Activated T-helper 1 cell treated with Interleukin-2 at 50 U/mL for 16 hours (primary cell): ENCODE results near the gene ADAMTSL3.

Experiments
- DNase-seq: peaks from one replicate; pipeline ENCODE4 v3.0.0-alpha.2; 2020; ENCODE audit warnings: low read depth

The ADAMTSL3 gene

DNA sequence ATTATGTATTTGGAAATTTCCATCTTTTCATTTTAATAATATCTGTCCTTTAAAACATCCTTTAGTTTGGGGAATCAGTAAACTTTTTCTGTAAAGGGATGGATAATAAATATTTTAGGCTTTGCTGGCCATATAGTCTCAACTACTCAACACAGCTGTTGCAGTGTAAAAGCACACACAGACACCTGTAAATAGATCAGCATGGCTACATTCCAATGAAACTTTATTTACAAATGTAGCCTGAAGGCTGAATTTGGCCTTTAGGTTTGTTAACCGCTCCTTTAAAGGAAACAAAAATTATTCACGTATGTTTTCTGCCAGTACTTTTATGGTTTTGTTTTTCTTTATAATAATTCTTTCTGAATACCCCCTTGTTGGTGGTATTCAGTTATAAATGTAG is 184.8 kb downstream of the ADAMTSL3 start:
- DNase-seq: no peak

DNA sequence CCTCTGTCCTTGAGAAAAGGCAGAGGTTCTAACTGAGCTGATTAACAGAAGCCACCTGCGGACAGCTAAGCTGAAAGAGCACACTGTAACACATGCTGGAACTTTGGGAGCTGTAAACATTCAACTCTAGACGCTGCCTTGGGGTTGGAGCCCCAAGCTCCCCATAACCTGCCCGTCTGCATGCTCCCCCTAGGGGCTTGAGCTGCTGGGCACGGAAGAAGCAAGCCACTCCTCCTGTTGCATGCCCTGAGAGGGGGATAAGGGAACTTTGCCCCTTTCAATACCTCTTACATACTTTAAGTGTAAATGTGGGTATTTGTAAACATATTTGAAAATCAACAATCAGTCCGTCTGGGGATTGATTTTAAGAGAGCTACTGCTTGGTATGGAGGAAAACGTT is 188.4 kb downstream of the ADAMTSL3 start:
- DNase-seq: no peak

DNA sequence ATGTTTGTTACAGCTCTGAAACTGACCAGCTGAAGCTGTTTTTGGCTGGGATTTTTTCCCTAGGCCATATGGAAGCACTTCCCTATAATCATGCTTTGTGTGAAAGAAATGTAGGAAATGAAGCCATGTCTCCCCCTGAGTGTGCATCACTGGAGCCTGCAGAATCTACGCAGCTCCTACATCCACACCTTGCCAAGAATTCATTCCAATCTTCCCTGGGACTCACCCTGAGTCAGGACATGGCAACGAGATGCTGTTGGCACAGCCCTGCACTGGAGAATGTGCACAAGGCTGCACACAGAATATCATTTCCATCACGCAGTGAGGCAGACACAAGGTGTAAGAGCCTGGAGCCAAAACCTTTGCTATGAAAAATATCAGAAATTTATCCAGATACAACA is 189.5 kb downstream of the ADAMTSL3 start:
- DNase-seq: no peak

DNA sequence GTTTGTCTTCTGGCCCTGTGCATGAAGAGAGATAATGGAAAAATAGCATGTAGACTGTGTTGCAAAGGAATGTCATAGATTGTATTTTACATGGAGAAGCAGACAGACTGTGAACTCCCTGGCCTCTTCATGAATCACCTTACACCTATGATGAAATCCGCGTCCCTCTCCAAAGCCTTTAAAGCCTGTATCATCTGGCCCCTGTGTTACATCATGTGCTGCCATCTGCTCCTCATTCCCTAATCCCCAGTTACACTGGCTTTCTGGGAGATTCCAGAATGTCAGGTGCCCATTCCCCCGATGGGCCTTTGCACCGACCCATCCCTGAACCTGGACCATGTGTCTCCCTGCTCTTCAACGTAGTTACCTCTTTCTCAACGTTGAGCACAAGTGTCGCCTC is 190.8 kb downstream of the ADAMTSL3 start:
- no peak for DNase-seq

DNA sequence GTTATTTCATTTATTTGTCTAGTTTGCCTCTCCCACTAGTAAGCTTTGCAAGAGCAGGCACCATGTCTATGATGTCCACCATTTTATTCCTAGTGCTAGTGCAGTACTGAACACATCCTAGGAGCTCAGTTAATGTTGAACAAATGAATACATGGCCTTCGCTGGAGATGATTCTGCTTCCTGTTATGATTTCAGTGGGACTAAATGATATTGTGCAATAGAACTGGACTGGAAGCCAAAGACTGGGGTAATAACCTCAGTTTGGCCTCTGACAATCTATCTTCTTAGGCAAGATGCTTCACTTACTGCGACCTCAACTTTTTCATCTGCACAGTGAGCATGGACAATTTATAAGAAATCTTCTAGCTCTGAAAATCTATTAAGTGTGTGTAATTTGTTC is 191.3 kb downstream of the ADAMTSL3 start:
- DNase-seq: no peak

DNA sequence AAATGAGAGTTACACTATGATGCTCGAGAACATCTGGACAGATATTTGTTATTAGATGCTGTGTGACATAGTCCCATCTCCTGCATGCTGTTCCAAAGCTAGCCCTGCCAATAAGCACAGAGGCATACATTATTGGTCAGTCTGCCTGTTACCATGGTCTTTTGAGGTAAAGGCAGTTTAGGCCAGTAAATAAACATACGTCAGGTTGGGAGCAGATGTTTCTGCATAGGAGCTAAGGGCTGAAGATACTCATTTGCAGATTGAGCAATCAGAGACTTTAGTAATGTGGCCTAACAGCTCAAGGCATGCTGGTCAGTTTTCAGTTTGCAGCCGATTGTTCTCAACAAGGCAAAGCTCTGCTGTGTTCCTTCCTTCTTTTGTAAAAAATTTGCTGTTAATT is 192.9 kb downstream of the ADAMTSL3 start:
- no peak for DNase-seq

DNA sequence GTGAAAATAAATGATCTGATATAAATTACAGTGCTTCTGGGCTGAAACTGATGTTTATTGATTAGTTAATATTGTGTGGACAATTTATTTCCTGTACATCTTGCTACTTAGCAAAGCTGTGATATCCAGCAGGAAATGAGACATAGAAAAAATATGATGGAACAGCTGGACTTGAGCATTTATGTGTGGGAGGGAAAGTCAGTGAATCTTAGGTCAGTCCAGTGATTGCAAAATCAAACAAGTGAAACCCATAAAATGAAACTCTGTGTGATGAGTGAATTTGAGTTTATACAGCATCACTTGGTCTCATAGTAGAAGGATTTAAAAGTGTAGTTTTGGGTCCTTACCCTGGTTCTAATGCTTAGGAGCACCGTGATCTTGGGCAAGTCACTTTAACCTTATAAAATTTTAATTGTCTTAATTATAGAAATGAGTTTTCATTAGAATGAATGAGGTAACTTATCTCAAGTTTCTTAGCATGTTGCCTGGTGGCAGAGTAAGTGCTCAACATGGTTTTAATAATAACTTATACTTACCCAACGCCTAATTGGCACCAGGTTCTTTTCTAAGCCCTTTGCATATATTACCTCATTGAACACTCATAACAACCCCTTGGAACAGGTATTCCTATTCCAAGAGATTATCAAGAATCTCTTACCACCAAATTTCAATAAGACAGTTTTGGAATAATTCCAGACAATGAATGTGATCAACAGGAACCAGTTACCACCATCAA is 194.6 kb downstream of the ADAMTSL3 start:
- DNase-seq: no peak

DNA sequence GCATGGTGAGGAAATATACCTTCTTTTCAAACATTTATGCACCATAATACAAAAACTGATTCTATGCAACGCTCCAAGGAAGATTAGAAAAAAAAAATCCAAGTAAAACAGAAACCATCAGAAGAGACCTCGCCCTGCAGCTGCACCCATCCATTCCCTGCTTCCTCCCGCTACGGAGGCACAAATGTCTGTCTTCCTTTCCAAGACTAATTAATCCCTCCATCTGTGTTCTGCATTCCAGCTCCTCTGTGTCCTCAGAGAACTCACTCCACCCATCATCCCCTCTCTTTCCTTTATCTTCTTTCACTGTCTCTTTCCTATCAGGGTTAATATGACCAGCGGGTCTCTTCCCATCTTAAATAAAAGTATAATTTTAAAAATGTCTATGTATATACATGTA is 196.1 kb downstream of the ADAMTSL3 start:
- no peak for DNase-seq

DNA sequence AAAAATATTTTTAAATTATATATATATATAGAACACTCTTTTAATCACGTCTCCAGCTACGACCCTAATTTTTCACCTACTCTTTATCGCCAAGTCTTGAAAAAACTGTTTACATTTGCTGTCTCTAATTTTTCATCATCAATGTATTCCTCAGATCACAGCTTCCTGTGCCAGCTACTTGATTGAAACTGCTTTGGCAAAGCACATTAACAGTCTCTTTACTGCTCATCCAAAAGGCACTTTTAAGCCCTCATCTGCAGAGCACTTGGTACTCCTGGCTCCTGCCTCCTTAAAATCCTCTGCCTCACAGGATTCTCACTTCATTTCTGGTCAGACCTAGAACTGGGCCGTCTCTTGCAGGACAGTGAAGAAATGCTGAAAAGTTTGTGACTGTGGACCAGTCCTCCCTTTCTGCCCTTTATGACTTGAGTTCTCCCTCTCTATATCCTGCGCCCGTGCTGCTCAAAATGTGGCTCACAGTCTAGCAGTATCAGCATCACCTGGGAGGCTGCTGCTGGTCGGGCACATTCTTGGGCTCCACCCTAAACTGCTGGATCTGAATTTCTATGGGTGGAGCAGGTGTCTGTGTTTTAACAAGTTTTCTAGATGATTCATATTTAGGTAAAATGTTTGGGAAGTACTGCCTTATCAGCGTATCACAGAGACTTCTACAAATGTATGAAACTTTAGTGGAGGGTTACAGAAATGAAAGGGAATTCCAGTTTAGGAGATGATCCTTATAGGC is 196.8 kb downstream of the ADAMTSL3 start:
- DNase-seq: no peak

DNA sequence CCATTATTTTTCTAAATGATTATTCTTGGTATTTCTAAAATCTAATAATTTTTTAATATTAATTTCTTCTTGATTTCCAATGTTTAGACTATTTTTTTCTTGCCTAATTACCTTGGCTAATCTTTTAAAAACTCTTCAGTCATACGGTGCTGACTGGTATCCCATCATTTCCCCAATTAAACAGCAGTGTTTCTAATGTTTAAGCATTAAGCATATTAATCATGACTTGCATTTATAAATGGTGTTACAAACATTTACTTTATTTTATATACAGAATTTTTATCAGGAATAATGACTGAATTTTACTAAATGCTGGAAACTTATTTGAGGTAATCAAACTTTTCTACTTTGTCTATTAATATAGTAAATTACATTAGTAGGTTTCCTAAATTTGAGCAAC is 199.3 kb downstream of the ADAMTSL3 start:
- DNase-seq: no peak

DNA sequence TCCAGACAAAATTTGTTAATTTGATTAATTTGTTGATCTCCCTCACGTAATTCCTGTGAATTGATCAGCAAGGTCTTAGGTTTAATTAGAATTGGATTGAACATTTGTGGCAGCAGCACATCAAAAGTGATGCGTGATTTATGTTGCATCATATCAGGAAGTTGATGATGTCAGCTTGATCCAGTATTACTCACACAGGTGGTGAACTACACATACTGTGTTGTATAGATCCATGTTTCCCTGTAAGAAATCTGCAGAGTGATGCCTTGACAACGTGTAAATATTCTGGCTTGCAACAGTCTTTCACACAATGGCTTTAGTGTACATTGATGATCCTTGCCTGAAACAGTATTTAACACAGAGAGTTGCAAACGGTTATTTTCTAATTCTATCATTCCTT is 200.4 kb downstream of the ADAMTSL3 start:
- DNase-seq: no peak

DNA sequence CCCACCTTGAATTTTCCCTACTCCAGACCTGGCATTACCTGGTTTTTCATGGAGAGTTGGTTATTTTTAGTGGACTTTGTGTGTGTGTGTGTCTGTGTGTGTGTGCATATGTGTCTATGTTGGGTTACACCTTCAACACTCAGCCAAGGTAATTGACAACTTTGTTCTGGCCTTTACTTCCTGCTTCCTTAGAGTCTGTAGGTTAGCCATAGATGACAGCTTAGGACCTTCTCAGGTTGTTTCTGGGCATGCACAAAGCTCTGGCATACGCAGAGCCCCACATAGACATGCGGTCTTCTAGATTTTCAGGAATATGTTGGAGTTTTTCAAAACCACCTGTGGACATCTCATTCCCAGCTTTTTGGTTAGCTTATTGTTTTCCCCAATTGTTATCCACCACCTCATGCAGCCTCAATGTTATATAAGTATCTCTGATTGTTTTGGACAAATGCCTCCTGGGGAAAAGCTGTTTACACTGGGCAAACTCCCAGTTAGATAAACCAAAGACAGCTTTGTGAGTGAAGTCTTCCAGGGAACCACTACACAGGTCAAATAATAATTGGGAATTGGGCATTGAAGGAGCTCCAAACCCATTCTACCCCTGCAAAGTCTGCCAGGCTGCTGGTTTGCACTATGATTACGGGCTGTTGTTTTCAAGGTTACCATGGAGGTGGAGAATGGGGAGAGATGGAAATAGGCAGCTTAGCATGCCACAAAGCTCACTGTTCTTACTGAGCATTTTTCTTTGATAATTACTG is 201.2 kb downstream of the ADAMTSL3 start:
- no peak for DNase-seq

DNA sequence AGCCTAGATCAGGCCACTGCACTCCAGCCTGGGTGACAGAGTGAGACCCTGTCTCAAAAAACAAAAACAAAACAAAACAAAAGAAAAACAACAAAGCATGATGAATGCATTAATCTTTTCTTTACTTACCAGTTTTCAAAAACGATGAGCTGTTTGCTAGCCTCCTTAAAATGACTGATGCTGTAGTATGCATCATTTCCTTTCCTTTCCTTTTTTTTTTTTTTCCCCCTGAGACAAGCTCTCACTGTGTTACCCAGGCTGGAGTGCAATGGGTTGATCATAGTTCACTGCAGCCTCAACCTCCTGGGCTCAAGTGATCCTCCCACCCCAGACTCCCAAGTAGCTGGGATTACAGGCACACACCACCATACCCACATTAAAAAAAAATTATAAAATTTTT is 202.0 kb downstream of the ADAMTSL3 start:
- DNase-seq: no peak

DNA sequence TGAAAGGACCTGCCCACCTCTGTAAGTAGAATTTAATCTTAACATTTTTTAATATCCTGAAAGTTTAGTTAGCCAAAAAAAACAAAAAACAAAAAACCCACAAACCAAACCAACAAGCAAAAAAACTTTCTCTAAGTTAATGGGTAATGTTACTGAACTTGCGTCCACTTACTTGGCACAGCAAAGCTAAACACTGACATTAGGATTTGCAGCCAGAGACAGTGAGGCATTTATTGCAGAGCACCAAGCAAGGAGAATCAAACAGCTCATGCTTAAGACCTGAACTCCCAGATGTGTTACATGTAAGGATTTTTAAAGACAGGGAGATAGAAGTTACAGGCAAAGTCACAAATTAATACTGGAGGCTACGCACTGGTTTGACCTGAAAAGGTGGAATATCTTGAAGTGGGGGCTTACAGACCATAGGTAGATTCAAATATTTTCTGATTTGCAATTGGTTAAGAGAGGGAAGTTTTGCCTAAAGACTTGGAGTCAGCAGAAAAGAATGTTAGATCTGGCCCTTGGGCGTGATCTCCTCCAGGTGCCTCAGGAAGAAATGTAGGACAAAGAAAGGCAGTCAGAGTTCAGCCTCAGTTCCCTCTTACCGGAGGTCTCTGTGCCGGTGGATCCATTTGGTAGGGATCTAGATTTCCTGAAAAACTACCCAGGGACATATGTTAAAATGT is 205.0 kb downstream of the ADAMTSL3 start:
- DNase-seq: no peak

DNA sequence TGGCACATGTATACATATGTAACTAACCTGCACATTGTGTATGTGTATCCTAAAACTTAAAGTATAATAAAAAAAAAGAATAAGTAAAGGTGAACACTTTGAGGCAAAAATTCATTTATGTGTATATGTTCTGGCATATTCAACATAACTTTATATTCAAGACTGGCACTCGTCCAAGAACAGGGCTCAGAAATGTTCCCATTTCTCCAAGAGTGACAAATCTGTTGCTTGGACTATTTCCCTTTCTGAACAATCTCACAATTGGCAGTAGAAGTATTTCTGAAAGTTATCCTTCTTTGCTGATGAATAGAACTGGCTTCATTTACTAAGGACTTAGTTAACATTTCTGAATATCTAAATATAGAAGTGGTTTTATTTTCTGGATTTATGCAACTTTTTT is 212.8 kb downstream of the ADAMTSL3 start:
- DNase-seq: no peak

DNA sequence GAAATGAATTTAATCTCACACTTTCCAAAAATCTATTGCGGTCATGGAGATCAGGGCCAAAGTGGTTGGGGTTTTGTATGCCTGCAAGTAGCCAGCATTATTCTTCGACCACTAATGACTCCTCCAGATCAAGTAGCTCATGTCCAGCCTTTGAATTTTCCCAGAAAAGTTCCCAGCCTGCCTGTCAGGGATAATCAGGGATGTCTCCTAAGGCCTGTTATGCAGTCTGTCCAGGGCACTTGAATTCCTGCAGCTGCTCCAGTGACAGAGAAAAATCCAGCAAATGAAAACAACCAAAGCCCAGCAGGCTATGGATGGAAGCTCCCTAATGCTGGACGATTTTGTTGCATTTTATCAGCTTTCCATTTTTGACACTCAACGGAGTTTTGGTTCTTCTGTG is 215.4 kb downstream of the ADAMTSL3 start:
- no peak for DNase-seq

DNA sequence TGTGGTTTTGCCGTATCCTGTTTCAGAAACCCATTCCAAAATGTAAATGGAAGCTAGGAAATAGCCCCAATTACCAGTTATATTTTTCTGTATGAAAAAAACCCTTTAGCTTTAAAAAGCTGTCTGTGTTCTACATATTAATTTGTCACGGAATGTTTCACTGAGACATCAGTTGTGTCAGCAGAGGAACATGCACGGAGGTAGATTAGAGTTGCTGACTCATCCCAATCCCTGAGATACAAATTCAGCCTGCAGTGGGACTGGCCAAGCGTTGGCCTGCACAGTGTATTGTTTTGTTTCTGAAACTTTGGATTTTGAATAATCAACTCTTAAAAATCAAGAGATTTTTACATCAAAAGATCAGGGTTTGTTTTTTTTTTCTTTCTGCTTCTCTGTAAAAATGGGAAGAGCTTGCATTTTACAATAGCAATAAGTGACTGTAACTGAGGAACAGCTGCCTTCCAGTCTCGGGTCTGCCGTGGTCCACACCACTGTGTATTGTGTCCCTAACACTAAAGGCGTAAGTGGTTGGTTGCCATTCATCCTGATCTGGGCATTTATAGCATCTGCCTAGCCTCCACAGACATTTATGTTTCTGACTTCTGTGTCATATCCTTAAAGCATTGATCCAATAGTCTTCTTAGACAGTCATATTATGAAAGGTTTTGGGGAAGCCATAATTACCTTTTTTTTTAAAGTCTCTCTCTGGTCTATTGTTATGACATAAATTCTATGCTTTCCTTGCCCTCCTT is 218.1 kb downstream of the ADAMTSL3 start:
- DNase-seq: no peak

DNA sequence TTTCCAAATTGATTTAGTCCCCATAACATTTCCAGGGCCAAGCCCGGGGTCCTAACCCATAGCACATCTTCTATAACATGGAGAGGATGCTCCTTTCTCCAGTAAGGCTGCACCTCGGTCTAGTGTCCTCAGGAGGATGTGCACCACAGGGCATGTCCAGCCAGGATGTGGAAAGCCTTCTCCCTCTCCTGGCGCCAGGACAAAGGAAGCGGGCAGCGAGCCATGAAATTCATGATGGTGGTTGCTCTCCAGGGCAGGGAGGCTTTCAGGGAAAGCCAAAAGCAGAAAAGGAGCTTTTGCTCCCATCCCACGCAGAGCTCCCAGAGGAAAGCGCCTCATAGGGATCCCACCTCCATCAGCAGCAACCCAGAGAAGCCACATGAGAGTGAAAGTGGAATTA is 220.0 kb downstream of the ADAMTSL3 start:
- no peak for DNase-seq

DNA sequence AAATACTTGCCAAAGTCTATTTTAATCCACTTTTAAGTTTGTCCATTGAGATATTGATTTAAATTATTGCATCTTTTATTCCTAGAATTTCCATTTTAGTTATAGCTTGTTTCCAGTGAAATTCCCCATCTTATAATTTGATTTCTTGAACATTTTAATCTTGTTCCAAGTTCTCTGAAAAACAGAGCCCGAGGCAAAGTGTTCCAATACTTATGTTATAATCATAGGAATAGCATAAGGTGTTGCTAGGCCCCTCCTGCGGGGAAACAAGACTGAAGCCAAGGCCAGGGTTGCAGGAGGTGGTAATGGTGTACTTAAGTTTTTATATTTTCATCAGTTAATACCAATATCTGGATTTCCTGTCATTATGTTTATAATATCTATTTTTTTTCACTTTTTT is 226.6 kb downstream of the ADAMTSL3 start:
- DNase-seq: no peak

DNA sequence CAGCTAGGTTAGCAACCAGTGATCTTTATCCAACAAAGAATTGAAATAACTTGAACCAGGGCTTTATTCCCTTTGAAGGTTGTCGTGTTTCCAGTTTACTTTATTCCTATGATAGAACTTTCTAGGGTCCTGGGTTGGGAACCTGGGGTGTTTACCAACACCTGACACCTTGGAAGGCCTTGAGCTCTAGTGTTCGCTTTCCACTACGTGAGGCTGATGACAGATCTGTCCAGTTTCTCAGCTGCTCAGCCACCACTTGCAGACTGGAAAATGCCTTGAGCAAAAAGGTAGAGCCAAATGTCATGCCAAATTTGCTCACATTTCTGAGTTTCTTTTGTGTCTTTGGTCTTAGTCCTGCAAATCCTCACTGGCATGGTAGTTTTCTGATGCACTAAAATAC is 227.2 kb downstream of the ADAMTSL3 start:
- no peak for DNase-seq

DNA sequence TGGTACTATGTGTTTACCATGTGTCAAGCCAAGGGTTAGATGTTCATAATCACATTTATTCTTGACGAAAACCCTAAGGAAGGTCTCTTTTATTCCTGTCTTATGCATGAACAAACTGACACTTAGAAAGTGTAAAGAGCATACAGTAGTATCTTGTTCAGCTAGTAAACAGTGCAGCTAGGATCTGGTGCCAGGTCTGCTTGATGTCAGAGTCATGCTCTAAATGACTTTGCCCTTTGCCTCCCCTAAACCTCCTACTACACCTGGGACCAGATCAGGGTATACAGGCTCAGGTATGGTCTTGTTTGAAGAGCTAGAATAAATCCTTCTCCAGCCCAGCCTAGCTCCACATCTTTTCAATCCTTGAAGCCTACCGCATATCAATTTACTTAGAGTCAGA is 232.4 kb downstream of the ADAMTSL3 start:
- DNase-seq: no peak

DNA sequence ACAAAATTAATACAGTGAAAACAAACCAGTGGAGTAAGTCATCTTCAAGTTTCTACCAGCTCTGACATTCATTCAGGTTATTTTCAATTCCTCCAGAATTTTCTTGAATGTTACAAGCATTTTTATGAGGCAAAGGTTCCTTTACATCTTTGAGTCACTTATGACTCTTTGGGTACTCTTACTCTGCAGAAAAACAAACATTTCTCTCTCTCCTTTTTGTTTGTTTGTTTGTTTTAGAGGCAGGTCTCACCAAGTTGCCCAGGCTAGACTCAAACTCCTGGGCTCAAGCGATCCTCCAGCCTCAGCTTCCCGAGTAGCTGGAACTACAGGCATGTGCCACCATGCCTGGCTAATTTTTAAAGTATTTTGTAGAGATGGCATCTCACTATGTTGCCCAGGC is 233.5 kb downstream of the ADAMTSL3 start:
- DNase-seq: no peak
